ENCODE data around the gene PAF1.
"Not testable (repeated sequence)": the region's sequence is repeated elsewhere in the genome, so short reads cannot be mapped to it uniquely, and the experiment has no call there.

Gene PAF1

DNA sequence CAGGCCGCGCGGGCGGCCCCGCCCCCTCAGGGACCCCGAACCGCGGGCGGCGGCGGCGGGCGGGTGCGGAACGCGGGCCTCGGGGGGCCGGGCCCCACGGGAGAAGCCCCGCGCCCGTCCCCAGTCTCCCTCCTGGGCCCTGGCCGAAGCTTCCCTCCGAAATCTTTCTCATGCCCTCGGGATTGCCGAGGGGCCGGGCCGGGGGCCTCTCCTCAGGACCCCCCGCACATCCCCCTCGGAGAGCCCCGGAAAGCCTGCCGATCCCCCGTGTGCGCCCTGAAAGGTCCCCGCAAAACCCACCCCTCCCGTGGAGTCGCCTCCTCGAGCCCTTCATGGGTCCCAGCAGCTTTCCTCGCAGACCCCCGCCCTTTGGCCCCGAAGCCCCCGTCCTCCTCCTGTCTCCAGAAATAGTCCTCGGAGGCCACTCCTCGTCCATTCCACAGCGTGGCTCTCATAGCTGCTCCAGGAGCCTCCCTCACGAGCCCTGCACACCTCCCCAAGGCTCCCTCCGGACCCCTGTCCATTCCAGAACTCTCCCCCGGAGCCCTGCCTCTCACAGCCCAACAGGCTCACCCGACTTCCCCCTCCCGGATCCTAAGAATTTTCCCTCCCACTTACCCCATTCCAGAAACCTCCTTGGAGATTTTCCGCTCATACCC, 48.1 kb downstream of the PAF1 start:
- peak overlapping the region; percentile 77 for H3K27ac ChIP-seq
- TF ChIP-seq, protein P1, sequence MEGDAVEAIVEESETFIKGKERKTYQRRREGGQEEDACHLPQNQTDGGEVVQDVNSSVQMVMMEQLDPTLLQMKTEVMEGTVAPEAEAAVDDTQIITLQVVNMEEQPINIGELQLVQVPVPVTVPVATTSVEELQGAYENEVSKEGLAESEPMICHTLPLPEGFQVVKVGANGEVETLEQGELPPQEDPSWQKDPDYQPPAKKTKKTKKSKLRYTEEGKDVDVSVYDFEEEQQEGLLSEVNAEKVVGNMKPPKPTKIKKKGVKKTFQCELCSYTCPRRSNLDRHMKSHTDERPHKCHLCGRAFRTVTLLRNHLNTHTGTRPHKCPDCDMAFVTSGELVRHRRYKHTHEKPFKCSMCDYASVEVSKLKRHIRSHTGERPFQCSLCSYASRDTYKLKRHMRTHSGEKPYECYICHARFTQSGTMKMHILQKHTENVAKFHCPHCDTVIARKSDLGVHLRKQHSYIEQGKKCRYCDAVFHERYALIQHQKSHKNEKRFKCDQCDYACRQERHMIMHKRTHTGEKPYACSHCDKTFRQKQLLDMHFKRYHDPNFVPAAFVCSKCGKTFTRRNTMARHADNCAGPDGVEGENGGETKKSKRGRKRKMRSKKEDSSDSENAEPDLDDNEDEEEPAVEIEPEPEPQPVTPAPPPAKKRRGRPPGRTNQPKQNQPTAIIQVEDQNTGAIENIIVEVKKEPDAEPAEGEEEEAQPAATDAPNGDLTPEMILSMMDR (conservative IDR thresholded peaks at IDR 0.05) = no peak
- no peak; the same call in 1 of the 2 replicates for TF ChIP-seq ZFX (IDR thresholded peaks at IDR 0.05)

DNA sequence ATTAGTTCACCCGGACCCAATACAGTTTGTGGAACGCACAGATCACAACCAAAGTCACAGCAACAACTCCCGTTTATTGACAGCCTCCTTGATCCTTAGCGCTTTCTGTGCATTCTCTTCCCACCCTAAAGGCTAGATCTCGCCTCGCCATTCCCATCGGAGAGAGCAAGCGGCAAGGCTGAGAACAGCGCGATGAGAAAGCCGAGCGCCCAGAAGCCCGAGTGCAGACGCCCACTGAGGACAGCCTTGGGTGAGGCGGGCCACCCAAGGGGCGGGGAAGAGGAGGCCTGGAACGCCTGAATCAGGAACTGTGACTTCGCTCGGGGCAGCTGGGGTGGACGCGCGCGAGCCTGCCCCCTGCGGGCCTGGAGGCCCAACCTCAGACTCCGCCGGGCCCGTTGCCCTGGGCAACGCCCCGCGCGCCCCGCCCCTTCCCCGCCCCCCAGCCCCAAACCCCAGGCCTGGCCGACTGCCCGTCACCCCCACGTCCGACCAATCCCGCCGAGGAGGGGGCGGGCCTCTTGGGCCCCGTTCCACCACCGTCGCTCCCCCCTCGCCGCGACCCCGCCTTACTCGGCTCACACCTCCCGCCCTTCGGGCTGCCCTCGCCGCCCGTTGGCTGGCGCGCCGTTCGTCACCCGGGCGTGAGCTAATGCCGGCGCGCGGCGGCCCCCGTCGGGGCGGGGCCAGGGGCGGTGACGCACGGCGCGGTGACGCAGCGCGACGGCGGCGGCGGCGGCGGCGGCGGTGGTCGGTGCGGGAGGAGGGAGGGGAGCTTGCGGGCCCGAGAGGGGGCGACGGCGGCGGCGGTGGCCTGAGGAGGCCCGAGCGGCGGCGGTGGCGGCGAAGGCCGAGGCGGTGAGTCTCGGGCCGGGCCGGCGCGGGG, 48.9 kb downstream of the PAF1 start, which contains the start of gene SAMD4B:
Gene SAMD4B, plus strand, starts transcription at position 703 of the 886 bp plus-strand sequence. CDS start 14,473 bp downstream, outside the sequence.
- TF ChIP-seq, protein P1 (conservative IDR thresholded peaks at IDR 0.05) = peak; percentile 93
- 0 out of 2 replicates have a peak, but pooled peaks have one; percentile 48 for TF ChIP-seq ZFX (IDR thresholded peaks at IDR 0.05)
- H3K27ac ChIP-seq = peak within 1 kb of the TSS; percentile 77

DNA sequence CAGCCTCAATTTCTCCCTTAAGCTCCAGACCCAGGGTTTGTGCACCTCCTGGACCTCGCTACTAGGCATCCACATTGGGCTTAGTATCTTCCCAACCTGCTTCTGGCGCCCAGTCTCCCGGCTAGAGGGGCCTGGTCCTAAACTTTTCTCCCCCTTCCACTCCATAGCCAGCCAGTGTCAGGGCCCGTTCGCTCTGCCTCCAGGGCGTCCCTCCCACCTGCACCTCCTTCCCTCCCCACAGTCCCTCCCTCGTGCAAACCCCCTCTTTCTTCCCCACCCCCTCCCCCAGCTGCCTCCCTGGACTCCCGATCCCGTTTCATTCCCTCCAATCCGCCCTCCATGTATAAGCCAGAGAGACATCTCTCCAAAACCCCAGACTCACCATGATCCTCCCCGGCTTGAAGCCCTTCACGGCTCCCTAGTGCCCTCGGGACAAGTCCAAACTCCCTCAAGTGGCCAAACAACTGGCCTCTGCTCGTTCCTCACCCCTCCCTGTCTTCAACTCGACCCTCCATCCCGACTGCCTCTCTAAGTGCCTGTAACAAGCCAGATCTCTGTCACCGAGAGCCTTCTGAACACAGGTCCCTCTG, 49.7 kb downstream of the PAF1 start:
- TF ChIP-seq, protein P1 (conservative IDR thresholded peaks at IDR 0.05) = no peak
- no peak for TF ChIP-seq ZFX (IDR thresholded peaks at IDR 0.05)
- H3K27ac ChIP-seq = peak overlapping the region; percentile 77

DNA sequence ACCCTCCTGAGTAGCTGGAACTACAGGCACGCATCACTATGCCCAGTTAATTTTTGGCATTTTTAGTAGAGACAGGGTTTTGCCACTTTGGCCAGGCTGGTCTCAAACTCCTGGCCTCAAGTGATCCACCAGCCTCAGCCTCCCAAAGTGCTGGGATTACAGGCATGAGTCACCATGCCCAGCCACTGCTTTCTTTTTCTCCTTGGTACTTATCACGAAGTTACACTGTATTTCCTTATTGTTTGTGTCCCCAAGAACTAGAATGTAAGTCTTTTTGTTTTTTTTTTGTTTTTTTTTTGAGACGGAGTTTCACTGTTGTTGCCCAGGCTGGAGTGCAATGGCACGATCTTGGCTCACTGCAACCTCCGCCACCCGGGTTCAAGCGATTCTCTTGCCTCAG, 50.8 kb downstream of the PAF1 start:
- not testable (repeated sequence) for H3K27ac ChIP-seq

DNA sequence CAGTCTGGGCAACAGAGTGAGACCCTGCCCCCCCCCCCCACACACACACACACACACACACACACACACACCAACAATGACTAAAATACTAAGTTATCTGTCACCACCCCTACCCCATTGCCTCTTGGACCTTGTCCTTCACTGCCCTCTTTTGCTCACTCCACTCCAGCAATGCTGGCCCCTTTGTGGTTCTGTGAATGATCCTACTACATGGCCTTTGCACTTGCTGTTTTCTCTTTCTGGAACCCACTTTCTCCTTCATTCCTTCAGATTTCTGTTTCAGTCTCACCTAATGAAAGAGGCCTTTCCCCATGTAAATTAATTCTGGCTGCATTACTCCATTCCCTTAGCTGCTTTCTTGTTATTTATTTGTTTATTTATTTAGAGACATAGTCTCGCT, 51.2 kb downstream of the PAF1 start:
- H3K27ac ChIP-seq = no peak overlapping the region
- no peak for TF ChIP-seq ZFX (IDR thresholded peaks at IDR 0.05)

DNA sequence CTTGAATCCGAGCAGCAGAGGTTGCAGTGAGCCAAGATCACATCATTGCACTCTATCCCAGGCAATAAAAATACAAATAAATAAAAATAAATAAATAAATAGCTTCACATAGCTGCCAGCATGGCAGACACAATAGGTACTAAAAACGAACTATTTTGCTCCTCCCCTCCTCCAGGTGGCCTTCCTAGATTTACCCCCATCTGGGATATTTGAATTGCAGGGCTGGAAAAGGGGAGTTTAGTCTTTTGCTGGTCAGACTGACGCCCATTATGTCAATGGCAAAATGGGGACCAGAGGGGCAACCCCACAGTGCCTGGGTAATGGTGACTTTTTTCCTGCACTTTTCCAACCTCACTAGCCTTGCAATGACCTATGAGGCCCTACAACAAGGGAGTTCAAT, 54.4 kb downstream of the PAF1 start:
- TF ChIP-seq, protein P1 (conservative IDR thresholded peaks at IDR 0.05) = no peak
- TF ChIP-seq ZFX (IDR thresholded peaks at IDR 0.05) = no peak
- no peak overlapping the region for H3K27ac ChIP-seq

Data from C4-2B (cell line).